ENCODE measurements around the gene FGD2.

- TF ChIP-seq ARNTL (CRISPR knock-in tag; IDR thresholded peaks at IDR 0.05; ENCODE audit: borderline replicate concordance, low read depth) (no peak), PATZ1 (CRISPR knock-in tag; IDR thresholded peaks at IDR 0.05; ENCODE audit: borderline replicate concordance) (no peak), ZFP30 (CRISPR knock-in tag; IDR thresholded peaks at IDR 0.05) (no peak), CSRNP3 (CRISPR knock-in tag; IDR thresholded peaks at IDR 0.05) (no peak), TOX (CRISPR knock-in tag; IDR thresholded peaks at IDR 0.05; ENCODE audit: borderline replicate concordance) (no peak), ZFP3 (CRISPR knock-in tag; IDR thresholded peaks at IDR 0.05) (no peak)
Measured at GRCh38 chr6:37033819-37034795, 28.7 kb downstream of the FGD2 start.
